RWPE2 (cell line): Measurements from ENCODE around the gene RNF8.
A peak's percentile ranks its signal among the peaks of the same experiment; 100 is the strongest.

Experiments
- ATAC-seq: fragments of 200-7000 bp; cut with Tn5 transposase; 3 replicates; pipeline ENCODE4 v1.9.1; 2021; ENCODE audit warnings: low read depth
- DNase-seq: peaks from one replicate; pipeline ENCODE4 v3.0.0-alpha.2; 2020; ENCODE audit warnings: low spot score
- H3K27ac ChIP-seq: fragments of 450-650 bp; 2 replicates; pipeline ENCODE4 v1.5.1; 2017; ENCODE audit warnings: mild to moderate bottlenecking; ENCODE audit not compliant: poor library complexity, severe bottlenecking
- H3K27me3 ChIP-seq: fragments of 250-450 bp; sonication (Bioruptor Pico); 2 replicates; pipeline ENCODE4 v1.5.1; 2021; ENCODE audit warnings: mild to moderate bottlenecking, moderate library complexity; ENCODE audit not compliant: insufficient read depth, poor library complexity, severe bottlenecking
- H3K36me3 ChIP-seq: fragments of 250-450 bp; sonication (Bioruptor Pico); 2 replicates; pipeline ENCODE4 v1.5.1; 2020; ENCODE audit warnings: low read depth, mild to moderate bottlenecking, moderate library complexity
- H3K4me1 ChIP-seq: fragments of 250-450 bp; sonication (Bioruptor Pico); 2 replicates; pipeline ENCODE4 v1.5.1; 2021; ENCODE audit warnings: mild to moderate bottlenecking, moderate library complexity; ENCODE audit not compliant: insufficient read depth, poor library complexity, severe bottlenecking
- H3K4me3 ChIP-seq: fragments of 250-450 bp; sonication (Bioruptor Pico); 2 replicates; pipeline ENCODE4 v1.5.1; 2021; ENCODE audit warnings: mild to moderate bottlenecking, moderate library complexity; ENCODE audit not compliant: severe bottlenecking
- H3K9me3 ChIP-seq: fragments of 250-450 bp; sonication (Bioruptor Pico); 2 replicates; pipeline ENCODE4 v1.5.1; 2021; ENCODE audit warnings: mild to moderate bottlenecking, moderate library complexity; ENCODE audit not compliant: severe bottlenecking
- CTCF ChIP-seq: fragments of 450-650 bp; IDR thresholded peaks from one replicate; pipeline ENCODE4 v1.5.1; 2017; ENCODE audit warnings: mild to moderate bottlenecking, moderate library complexity; ENCODE audit not compliant: poor library complexity, severe bottlenecking

Gene RNF8

GRCh38 chr6:37359039-37359438 is 5.3 kb downstream of the RNF8 start:
- Histone ChIP-seq H3K4me1 (no peaks in the 10 kb centered on the region), H3K4me3 (no peak overlapping the region), H3K36me3 (peaks cover 39% of the 10 kb centered on the region), H3K9me3 (no peaks in the 10 kb centered on the region), H3K27ac (no peak overlapping the region), H3K27me3 (no peaks in the 10 kb centered on the region)
- no peak for TF ChIP-seq CTCF
- DNase-seq (no peak), ATAC-seq (no peak)

DNA sequence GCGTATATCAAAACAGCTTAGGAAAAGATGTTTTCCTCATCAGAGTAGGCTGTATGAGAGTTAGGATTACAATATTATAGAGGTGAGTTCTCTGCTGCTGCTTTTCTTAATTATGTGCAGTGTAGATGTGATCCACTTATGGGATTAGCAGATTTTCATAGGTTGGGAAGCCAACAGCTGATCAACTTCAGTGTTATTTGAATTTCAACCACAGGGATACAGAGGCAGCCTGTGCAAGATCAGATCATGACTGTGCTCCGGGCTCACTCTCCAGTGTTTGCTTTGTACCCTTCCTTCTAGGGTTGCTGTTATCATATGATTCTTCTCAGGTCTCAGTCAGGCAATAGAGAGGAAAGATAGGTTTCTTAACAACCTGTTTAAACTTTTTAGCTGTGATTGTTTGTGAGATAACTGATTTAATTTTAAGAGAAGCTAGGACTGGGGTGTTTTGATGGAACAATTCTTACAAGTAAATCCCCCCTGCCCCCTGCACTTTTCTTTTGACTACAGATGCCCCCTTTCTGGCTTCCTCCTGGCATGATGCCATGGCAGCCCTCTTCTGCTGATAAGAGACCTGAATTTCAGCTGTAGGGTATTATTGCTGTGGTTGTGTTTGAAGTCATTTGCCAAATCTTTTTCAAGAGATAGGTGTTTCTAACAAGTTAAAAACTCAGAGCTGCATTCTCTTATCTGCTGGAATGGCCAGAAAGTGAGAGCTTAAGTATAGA is 8.5 kb downstream of the RNF8 start:
- Histone ChIP-seq H3K4me3 (no peak overlapping the region), H3K4me1 (no peaks in the 10 kb centered on the region), H3K27ac (no peak overlapping the region), H3K27me3 (no peaks in the 10 kb centered on the region), H3K36me3 (peaks cover 53% of the 10 kb centered on the region), H3K9me3 (no peaks in the 10 kb centered on the region)
- no peak for ATAC-seq
- DNase-seq = no peak
- no peak for TF ChIP-seq CTCF

DNA sequence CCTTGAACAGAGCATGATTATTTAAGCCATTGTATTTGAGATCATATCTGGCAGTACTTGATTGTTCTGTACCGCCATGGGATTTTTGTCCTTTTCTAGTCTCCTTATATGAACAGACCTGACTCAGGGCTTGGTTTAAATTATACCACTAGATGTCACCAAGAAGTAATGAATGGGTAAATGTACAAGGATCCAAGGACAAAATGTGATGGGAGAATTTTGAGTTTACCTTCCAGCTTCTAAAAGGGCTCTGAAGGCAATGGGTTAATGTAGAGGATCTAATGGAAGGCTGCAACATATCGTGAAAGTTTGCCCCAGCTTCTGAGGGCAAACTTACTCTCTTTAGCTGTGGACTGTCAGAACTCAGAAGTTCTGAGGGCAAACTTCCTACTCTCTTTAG is 12.0 kb downstream of the RNF8 start:
- Histone ChIP-seq H3K4me1 (no peaks in the 10 kb centered on the region), H3K4me3 (no peak overlapping the region), H3K36me3 (peaks cover 54% of the 10 kb centered on the region), H3K27ac (no peak overlapping the region), H3K27me3 (no peaks in the 10 kb centered on the region), H3K9me3 (no peaks in the 10 kb centered on the region)
- DNase-seq = no peak
- ATAC-seq = 0 out of 3 replicates have a peak, but pooled peaks have one; percentile 45
- TF ChIP-seq CTCF = peak; percentile 31

GRCh38 chr6:37366910-37367309 is 13.1 kb downstream of the RNF8 start:
- ATAC-seq (no peak), DNase-seq (no peak)
- Histone ChIP-seq H3K9me3 (no peaks in the 10 kb centered on the region), H3K27ac (no peak overlapping the region), H3K4me3 (no peak overlapping the region), H3K36me3 (peaks cover 50% of the 10 kb centered on the region), H3K27me3 (no peaks in the 10 kb centered on the region), H3K4me1 (no peaks in the 10 kb centered on the region)
- no peak for TF ChIP-seq CTCF

- Histone ChIP-seq H3K4me1 (no peaks in the 10 kb centered on the region), H3K27me3 (no peaks in the 10 kb centered on the region), H3K4me3 (no peak overlapping the region), H3K27ac (no peak overlapping the region), H3K9me3 (no peaks in the 10 kb centered on the region), H3K36me3 (peaks cover 42% of the 10 kb centered on the region)
- no peak for TF ChIP-seq CTCF
- DNase-seq (no peak), ATAC-seq (no peak)
These were observed 15.2 kb downstream of the RNF8 start for GRCh38 chr6:37368961-37369320.
